Activated T-cell treated with anti-CD3 and anti-CD28 coated beads, Interleukin-2, amount 50 U/mL, for 1 hour (primary cell): ENCODE results near the gene ADGRG3.
"Not testable (repeated sequence)": the region's sequence is repeated elsewhere in the genome, so short reads cannot be mapped to it uniquely, and the experiment has no call there.

Experiments used
- DNase-seq: peaks from one replicate; pipeline ENCODE4 v3.0.0-alpha.2; 2020

ADGRG3 gene

DNA sequence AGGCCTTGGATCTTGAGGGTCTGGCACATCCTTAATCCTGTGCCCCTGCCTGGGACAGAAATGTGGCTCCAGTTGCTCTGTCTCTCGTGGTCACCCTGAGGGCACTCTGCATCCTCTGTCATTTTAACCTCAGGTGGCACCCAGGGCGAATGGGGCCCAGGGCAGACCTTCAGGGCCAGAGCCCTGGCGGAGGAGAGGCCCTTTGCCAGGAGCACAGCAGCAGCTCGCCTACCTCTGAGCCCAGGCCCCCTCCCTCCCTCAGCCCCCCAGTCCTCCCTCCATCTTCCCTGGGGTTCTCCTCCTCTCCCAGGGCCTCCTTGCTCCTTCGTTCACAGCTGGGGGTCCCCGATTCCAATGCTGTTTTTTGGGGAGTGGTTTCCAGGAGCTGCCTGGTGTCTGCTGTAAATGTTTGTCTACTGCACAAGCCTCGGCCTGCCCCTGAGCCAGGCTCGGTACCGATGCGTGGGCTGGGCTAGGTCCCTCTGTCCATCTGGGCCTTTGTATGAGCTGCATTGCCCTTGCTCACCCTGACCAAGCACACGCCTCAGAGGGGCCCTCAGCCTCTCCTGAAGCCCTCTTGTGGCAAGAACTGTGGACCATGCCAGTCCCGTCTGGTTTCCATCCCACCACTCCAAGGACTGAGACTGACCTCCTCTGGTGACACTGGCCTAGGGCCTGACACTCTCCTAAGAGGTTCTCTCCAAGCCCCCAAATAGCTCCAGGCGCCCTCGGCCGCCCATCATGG is 4.0 kb upstream of the ADGRG3 start:
- DNase-seq: no peak

DNA sequence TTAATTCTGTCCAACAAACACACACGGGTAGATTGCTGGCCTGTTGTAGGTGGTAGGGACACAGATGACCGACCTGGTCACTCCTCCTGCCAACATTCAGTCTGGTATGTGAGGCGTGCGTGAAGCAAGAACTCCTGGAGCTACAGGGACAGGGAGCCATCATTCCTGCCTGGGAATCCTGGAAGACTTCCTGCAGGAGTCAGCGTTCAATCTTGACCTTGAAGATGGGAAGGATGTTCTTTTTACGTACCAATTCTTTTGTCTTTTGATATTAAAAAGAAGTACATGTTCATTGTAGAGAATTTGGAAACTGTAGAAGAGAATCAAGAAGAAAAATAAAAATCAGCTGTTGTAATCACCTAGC is 3.5 kb upstream of the ADGRG3 start:
- DNase-seq: no peak

DNA sequence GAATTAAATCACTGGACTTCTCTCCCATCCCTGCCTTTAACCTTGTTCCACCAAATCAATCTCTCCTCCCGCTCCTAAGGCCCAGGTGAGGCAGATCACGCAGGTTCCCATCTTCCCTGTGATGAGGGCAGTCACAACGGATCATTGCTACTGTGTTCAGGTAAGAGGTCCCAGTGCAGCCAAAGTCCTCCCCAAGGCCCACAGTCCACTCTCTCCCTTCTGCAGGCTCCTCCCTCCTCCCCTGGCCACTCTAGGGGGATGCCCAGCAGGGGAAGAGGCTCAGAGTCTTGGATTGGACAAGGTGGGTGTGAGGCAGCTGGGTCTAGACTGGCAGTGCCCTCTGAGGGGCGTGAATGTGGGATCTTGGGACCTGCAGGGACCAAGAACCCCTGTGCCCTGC is 2.6 kb upstream of the ADGRG3 start:
- no peak for DNase-seq

DNA sequence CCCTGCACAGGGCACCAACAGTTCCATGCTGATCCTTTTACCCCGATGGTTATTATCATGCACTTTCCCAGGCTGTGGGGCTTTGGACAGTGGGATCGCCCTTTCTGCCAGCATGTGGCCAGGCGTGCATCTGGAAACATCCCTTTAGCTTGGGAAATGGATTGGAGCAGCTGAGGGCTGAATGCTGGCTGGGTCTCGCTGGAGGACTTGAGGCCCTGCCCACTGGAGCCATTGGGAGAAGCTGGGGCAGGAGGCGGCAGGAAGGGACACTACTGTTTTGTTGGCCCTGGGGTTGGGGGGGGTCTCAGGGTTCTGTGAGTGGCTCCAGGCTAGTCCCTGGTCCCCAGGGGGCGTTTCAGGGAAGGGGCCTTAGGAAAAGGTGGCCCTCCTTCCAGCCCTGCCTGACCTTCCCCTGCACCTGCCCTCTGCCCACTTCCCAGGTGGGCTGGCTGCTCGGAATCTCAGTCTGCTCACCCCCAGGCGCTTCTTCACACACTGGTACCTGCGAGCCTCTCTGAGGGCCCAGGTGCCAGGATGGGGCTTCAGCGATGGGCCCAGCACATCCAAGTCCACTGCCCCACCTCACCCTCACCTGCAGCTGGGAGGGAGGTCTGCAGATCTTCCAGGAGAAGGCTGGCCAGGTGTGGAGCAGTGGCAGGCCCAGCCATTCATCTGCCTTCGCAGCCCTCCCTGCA is 1.6 kb upstream of the ADGRG3 start:
- DNase-seq: no peak

DNA sequence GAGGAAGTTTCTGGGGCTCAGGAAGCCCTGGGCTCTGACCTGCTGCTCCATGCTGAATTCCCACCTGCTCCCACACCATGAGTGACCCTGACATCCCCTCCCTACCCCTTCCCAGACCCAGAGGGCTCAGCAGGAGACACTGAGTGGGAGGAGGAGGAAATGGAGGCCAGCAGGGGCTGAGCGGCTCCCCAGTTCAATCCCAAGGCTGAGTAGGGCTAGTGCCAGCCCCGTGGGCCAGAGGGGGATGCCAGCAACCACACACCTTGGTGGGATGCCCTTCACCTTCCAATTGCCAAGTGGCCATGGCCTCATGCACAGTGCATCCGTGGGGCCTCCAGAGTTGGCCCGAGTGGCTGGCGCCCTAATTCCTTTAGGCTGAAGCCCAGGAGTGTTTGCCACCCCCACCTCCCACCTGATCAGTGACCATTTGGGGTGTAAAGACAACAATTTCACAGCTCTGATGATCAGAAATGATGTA is 1.0 kb upstream of the ADGRG3 start:
- no peak for DNase-seq

DNA sequence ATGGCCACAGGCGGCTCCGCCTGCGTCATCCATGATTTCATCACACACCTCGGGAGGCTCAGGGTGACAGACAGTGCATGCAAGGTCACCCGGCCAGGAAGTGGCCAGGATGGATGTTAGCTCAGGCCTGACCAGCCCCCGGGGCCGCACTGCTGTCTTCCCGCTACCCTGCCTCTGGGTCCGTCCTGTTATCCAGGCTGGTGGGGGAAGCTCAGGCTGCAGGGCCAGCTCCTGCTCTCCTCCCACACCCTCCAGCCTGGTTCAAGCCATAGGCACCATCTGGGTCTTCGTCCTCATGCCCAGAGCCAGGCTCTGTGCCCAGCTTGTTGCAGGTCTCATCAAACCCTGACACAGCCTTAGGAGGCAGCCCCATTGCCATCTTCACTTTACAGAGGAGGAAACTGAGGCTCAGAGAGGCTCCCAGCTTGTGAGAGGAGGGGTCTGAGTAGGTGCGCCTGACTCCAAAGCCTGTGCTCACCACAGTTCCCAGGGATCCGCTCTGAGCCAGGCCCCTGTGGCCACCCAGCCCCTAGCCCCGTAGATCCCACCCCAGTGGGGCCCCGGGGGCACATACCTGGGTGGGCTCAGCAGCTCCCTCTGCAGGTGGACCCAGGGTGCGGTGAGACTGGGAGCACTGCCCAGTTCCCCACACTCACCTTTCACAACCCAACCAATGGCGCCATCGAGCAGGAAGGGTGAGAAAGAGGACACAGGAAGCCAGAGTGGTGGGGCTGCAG is 412 bp upstream of the ADGRG3 start:
- no peak for DNase-seq

DNA sequence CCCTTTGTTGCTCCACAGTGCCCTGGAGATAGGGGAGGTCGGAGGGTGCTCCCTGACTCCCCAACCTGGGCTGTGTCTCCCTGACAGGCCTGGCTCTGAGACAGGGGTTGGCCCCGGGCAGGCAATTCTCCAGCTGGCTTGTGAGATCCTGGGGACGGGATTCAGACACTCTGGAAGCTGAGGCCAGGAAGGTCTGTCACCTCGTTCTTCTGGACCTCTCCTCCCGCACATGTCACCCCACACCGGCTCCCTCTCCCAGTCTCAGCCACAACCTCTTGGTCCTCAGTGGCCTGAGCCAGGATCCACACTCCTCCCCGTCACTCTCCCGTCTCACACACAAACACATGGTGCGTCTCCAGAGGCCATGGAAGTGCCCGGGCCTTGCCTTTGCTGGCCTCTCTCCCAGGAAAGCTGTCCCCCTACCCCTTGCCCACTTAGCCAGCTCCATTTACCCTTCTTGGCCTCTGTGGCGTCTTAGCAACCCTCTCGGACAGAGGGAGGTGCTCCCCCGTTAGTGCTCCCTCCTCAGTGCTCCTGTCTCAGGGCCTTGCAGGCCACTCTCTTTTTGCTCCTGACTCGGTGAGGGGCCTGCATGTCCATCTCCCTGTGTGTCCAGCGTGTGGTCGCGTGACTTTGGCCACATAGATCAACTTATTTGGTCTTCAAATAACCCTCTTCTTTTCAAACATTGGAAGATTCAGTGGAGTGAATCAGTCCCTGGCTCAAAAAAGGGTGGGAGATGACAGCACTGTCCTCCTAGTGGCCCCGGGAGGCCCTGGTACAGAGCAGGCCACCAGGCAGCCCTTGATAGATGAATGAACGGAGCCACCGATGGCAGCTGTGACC is 747 bp downstream of the ADGRG3 start:
- no peak for DNase-seq

DNA sequence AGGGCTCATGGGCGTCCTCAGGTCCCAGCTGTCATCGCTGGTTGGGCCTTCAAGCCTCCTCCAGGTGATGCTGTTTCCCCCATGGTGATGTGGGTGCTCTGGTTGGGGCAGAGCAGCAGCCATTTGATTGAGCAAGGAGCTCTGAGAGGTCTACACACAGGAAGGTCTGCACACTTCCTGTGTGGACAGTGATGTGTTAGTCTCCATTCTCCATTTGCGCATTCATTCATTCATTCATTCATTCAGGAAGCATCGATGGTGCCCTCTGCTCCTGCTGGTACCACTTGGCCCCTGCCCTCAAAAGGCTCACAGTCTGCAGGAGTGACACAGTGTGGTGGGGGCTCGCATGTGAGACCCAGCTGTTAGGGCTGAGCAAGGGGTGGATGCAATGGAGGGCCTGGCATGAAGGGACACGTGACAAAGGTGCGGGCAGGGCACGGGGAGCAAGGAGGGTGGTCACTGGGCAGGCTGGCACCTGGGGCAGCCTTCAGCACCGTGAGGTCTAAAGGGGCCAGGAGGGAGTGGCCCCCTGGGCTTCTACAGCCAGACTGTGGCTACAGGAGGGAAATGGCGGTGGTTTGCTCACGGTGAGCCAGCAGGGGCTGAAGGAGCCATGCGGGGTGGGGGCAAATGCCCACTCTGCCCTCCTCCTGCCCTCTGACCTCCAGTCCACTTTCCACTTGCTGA is 1.5 kb downstream of the ADGRG3 start:
- DNase-seq: no peak

DNA sequence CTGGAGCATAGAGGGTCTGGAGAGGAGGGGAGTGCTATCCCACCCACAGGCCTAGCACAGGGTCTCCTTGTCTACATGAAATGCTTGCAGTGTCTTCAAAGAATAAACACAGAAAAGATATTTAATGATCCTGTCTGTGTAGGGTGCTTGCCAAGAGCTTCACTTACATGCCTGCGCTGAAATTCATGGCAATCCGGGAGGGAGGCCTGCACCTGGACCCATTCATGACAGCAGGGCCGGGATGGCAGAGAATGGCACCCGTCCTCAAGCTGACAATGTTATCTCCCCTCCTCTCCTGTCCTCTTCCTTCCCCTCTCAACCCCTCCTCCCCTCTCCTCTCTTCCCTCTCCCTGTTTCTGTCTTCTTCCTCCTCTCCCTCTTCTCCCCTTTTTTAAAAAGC is 2.1 kb downstream of the ADGRG3 start:
- no peak for DNase-seq

DNA sequence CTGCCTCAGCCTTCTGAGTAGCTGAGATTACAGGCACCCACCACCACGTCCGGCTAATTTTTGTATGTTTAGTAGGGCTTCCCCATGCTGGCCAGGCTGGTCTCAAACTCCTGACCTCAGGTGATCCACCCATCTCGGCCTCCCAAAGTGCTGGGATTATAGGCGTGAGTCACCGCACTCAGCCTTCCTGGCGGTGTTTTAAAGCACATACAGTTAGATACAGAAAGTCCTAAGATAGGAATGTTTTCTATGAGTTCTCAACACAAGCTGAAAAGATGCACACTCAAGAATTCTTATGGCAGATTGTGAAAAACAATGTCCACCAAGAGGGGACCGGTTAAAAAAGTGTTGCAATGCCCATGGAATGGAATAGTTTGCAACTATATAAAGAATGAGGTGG is 3.3 kb downstream of the ADGRG3 start:
- DNase-seq: not testable (repeated sequence)

DNA sequence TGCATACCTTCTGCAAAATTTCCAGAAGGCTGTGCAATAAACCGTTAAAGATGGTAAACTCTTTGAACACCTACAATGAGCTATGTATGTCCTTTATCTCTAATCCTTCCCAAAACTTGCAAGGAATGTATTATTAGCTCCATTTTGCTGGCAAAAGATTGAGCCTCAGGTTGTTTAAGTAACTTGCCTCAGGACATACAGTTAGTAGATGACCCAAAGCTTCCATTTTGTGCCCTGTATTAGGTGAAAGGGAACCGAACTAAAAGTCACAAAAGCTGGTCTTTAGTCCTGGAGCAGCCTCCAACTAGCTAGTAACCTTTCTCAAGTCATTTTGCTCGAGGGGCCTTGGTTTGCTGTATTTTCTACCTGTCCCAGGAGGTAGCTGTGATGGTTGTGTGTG is 4.3 kb downstream of the ADGRG3 start:
- DNase-seq: no peak

DNA sequence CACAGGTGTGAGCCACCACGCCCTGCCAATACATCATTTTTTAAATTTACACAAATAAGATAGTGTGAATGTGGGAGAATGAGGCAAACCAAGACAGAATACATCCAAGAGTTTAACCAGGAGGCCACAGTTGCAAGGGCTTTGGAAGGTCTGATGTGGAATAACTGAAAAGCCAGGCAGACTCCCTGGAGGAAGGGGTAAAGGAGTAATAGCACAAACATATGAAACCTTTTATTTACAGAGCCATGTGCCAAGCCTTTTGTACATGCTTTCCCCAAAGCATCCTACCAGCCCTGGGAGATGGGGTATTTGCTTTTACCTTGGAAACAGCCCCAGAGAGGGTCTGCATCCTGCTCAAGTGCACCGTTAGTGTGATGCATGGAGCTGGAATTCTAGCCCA is 4.7 kb downstream of the ADGRG3 start:
- no peak for DNase-seq

DNA sequence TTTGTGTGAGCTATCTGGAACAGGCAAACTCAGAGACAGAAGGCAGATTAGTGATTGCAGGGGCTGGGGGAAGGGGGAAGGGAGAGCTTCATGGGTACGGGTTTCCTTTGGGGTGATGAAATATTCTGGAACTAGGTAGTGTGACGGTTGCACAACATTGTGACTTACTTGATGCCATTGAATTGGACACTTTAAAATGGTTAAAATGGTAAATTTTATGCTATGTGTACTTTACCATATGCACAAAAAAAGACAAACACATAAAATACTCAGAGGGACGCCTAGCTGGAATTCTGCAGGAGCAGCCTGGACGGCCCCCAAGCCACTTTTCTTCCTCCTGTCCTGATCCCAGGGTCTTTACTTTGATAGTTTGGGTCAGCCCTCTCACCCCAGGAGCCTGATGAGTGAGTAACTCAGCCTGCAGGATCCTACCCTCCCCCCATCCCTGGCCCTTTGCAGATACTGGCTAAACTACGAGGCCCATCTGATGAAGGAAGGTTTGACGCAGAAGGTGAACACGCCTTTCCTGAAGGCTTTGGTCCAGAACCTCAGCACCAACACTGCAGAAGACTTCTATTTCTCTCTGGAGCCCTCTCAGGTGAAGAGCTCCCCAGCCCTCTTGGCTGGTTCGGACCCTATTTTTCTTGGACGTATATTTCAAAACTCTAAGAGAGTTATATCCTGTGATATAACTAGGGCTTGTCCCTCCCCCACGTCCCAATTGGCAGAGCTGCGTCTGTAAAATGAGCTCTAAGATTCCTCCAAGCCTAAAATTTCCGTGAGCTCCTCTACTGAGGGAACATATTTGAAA is 7.8 kb downstream of the ADGRG3 start:
- DNase-seq: no peak

DNA sequence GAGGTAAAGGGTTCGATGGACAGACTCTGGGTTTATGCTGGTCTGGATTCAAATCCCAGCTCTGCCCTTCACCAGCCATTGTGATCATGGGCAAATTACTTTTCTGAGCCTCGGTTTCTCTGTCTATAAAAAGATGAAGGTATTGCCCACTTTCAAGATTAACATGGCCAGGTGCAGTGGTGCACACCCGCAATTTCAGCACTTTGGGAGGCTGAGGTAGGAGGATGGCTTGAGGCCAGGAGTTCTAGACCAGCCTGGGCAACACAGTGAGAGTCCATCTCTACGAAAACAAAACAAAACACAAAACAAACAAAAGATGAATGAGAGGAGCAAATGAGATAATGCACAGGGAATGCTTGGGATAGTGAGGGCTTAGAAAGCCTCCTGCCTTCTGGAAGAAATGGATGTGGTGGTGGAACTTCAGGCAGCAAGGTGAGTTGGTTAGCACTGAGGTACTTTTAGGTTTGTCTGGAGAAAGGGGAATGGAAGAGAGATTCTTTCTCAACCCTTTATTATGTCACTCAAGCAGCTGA is 8.5 kb downstream of the ADGRG3 start:
- DNase-seq: no peak

DNA sequence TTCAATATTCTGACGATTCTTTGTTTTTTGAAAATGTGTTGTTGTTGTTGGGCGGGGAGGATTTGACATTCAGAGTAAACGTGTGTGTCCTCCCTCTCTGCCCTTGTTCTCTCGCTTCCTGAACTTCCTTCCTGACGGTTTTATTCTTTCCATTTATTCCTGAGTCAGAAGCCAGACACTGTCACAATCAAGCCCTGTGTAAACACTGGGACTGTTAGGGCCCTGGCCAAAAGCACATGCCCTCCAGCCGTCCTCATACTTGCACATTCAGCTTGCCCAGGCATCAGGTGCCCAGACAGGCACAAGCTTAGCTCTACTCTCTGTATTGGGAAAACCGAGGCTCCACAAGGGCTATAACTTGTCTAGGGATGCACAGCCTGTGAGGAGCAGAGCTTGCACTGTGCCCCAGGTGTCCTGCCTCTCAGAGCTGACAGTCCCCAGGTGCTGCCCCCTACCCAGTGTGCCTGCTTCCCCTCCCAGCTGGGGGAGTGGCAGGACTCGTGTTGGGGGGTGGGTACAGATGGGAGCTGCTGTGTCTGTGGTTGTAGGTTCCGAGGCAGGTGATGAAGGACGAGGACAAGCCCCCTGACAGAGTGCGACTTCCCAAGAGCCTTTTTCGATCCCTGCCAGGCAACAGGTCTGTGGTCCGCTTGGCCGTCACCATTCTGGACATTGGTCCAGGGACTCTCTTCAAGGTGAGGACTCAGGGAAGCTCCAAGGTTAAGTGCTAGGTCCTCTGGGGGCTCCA is 9.7 kb downstream of the ADGRG3 start:
- DNase-seq: no peak

DNA sequence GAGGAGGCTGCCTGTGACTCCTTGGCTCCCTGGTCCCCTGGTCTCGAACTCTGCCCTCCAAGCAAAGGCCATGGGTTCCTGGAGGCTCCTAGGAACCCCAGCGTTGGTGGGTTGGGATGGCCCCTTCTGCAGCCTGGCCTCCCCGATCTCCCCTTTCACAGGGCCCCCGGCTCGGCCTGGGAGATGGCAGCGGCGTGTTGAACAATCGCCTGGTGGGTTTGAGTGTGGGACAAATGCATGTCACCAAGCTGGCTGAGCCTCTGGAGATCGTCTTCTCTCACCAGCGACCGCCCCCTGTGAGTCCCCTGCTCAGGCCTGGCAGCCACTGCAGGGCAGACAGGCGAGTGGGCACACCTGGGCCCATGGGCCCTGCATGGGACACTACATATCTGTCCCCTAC is 10.9 kb downstream of the ADGRG3 start:
- no peak for DNase-seq

DNA sequence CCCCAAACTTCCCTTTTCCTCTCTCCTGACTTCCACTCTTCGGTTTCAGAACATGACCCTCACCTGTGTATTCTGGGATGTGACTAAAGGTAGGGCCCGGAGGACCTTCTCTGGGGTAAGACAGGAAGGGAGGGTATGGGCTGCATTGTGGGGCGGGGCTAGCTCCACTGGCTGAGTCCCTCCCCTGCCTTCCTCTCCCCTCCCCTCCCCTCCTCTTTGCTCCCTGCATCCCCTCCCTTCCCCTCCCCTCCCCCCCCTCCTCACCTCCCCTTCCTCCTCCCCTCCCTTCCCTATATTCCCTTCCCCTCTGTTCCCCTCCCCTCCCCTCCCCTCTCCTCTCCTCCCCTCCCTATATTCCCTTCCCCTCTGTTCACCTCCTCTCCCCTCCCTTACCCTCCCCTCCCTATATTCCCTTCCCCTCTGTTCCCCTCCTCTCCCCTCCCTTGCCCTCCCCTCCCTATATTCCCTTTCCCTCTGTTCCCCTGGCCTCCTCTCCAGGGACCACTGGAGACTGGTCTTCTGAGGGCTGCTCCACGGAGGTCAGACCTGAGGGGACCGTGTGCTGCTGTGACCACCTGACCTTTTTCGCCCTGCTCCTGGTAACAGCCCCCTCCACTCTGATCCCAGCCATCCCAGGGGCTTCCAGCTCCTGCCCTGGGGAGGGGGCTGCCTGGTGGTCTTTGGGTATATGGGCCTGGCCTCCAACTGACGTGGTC is 11.8 kb downstream of the ADGRG3 start:
- DNase-seq: no peak

DNA sequence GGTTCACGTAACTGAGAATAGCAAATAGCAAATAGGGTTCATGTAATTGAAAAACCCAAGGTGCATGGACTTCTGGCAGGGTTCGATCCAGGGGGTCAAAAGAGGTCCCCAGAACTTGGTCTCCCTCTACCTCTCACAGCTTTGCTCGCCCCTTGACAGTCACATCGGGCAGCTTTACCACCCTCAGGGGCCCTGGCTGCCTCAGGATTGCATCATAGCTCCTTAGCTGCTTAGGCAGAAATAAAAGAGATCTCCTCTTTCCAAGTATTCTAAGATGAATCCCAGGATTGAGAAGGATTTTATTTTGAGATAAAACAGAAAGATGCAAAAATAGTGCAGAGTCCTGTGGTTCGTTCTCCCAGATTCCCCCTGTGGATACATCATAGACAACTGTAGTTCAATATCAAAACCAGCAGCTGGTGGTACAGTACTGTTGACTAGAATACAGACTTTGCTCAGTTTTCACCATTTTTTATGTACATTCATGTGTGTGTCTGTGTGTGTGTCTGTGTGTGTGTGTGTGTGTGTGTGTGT is 12.8 kb downstream of the ADGRG3 start:
- DNase-seq: no peak

DNA sequence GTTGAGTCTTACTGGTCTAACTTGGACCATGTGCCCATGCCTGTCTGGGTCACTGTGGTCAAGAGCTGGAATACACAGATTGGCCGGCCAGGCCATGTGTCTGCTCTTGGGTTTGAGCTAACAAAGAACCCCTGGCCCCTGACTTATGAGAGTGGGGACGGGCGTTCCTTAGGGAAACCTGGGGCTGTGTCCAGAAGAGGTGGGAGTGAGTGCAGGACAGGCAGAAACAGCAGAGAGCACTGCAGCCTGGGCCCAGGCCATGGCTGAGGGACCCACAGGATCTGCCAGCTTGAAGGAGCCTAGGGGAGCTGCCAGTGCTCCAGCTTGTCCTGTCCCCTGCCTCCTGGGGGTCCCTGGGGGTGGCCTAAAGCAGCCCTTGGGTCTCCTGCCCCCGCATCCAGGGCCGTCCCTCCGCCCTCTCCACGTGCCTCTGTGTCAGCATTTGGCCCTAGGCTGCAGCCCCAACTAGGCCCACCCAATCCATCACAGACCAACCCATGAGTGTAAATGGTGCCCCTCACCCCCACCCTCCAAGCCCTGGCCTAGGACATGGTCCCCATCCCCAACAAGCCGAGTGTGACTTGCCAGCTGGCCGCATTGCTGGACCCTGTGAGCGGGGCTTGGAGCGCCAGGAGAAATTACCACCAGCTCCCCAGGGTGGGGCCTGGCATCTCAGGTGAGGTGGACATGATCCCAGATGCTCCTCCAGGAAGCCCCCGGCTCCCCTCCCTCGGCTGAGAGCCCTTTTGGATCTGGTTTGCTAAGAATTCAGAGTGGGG is 14.0 kb downstream of the ADGRG3 start:
- DNase-seq: no peak
